Measurements from ENCODE around the gene HOXB13. TPM values are rescaled to one million over a fixed set of nuclear protein-coding genes. Genes with fewer than 3 reads are reported as not detected.

Gene HOXB13
- total and polyA plus RNA-seq, 2 donors (not counting 3 experiments of a cell fraction or from before 2014, with no cell fraction given) = not detected

GRCh38 chr17:48737330-48738043, 8.9 kb upstream of the HOXB13 start:
- intact Hi-C loops (cut with micrococcal nuclease) = no loop called here
- Histone ChIP-seq H3K9ac (replicated peaks; ENCODE audit: extremely low read depth, insufficient read depth, low read length) (no peak overlapping the region), H4K20me1 (replicated peaks; ENCODE audit: control insufficient read depth, extremely low read depth, insufficient read depth, low read length) (no peaks in the 10 kb centered on the region), H3K4me3 (replicated peaks in 1 of 3; ENCODE audit: insufficient read depth in 1 of 3, low read depth in 1 of 3, low read length in 3 of 3) (no peak overlapping the region), H3K4me2 (ENCODE audit: insufficient read depth, low read length) (no peak overlapping the region), H3K9me3 (replicated peaks; ENCODE audit: control insufficient read depth, insufficient read depth, low read length) (no peaks in the 10 kb centered on the region), H3K27ac (ENCODE audit: insufficient read depth, low read depth, low read length) (no peak overlapping the region), H3K36me3 (ENCODE audit: control insufficient read depth in 2 of 2, extremely low read depth in 1 of 2, insufficient read depth in 2 of 2, low read length in 2 of 2) (no peaks in the 10 kb centered on the region), H2AFZ (ENCODE audit: low read depth, low read length) (no peak overlapping the region), H3K27me3 (ENCODE audit: control insufficient read depth in 2 of 2, insufficient read depth in 2 of 2, low read length in 2 of 2) (peaks cover 83 to 96% of the 10 kb centered on the region in 2 experiments), H3K9me1 (replicated peaks; ENCODE audit: control insufficient read depth, extremely low read depth, insufficient read depth, low read length) (no peaks in the 10 kb centered on the region), H3K4me1 (ENCODE audit: control insufficient read depth, extremely low read depth, insufficient read depth, low read length) (no peaks in the 10 kb centered on the region), H3K79me2 (ENCODE audit: control insufficient read depth, insufficient read depth, low read length) (no peaks in the 10 kb centered on the region)
- dilution Hi-C loops (cut with MboI; ENCODE audit: extremely low pct_ligation_motif_present, low sequenced_read_pairs) = no loop called here
- CTCF ChIA-PET = interaction anchor here (0.7 to 5.4 kb wide), 6 partner anchors 12 to 141 kb away, joined by 3 to 35 read pairs (median 7); no protein-coding TSS in a partner anchor
- POLR2A ChIA-PET = no interaction called here
- no peak for DNase-seq (ENCODE audit: low read depth, low spot score)
- BruUV-seq (replicated peaks) = no TSS peak
- no peak for FAIRE-seq
- no peak for TF ChIP-seq POLR2AphosphoS5 (IDR thresholded peaks at IDR 0.05; ENCODE audit: insufficient read depth, low read depth, low read length)
- peak; percentile 9 for TF ChIP-seq EZH2 (IDR thresholded peaks at IDR 0.05; ENCODE audit: borderline replicate concordance, low read depth, low read length, severe bottlenecking)
- no peak for TF ChIP-seq JUN (IDR thresholded peaks at IDR 0.05; ENCODE audit: borderline replicate concordance, insufficient read depth, insufficient read length, low read depth)
- no peak for TF ChIP-seq MYC (IDR thresholded peaks at IDR 0.05; ENCODE audit: low read depth, low read length)

GRCh38 chr17:48735062-48735351, 6.5 kb upstream of the HOXB13 start:
- H3K27ac ChIP-seq (ENCODE audit: insufficient read depth, low read depth, low read length) = no peak overlapping the region
- no peaks in the 10 kb centered on the region for H3K4me1 ChIP-seq (ENCODE audit: control insufficient read depth, extremely low read depth, insufficient read depth, low read length)
- TF ChIP-seq MAX (IDR thresholded peaks at IDR 0.05; ENCODE audit: insufficient read depth, insufficient read length) (no peak), CTCF (IDR thresholded peaks at IDR 0.05; ENCODE audit: extremely low read depth in 1 of 2, insufficient read depth in 1 of 2, low read depth in 1 of 2, low read length in 2 of 2) (no peak), MYC (IDR thresholded peaks at IDR 0.05; ENCODE audit: low read depth, low read length) (no peak), FOS (IDR thresholded peaks at IDR 0.05; ENCODE audit: borderline replicate concordance, insufficient read depth, low read length) (no peak), EZH2 (IDR thresholded peaks at IDR 0.05; ENCODE audit: borderline replicate concordance, low read depth, low read length, severe bottlenecking) (no peak), POLR2AphosphoS5 (IDR thresholded peaks at IDR 0.05; ENCODE audit: insufficient read depth, low read depth, low read length) (no peak), JUN (IDR thresholded peaks at IDR 0.05; ENCODE audit: borderline replicate concordance, insufficient read depth, insufficient read length, low read depth) (no peak)
- H3K27me3 ChIP-seq (ENCODE audit: control insufficient read depth in 2 of 2, insufficient read depth in 2 of 2, low read length in 2 of 2) = peaks cover 84 to 96% of the 10 kb centered on the region in 2 experiments
- DNase-seq (ENCODE audit: low read depth, low spot score) (no peak), FAIRE-seq (no peak)
- no peak overlapping the region for H3K9ac ChIP-seq (replicated peaks; ENCODE audit: extremely low read depth, insufficient read depth, low read length)
- no peaks in the 10 kb centered on the region for H3K36me3 ChIP-seq (ENCODE audit: control insufficient read depth in 2 of 2, extremely low read depth in 1 of 2, insufficient read depth in 2 of 2, low read length in 2 of 2)
- no peak overlapping the region for H3K4me3 ChIP-seq (replicated peaks in 1 of 3; ENCODE audit: insufficient read depth in 1 of 3, low read depth in 1 of 3, low read length in 3 of 3)
- H2AFZ ChIP-seq (ENCODE audit: low read depth, low read length) = no peak overlapping the region
- ChIA-PET POLR2A (no interaction called here), CTCF (interaction anchor here (0.8 to 4.0 kb wide), 6 partner anchors 9 to 144 kb away, joined by 3 to 41 read pairs (median 10); partner anchors contain the start of gene PRAC2)
- H3K4me2 ChIP-seq (ENCODE audit: insufficient read depth, low read length) = no peak overlapping the region
- no TSS peak for BruUV-seq (replicated peaks)
- dilution Hi-C loops (cut with MboI; ENCODE audit: extremely low pct_ligation_motif_present, low sequenced_read_pairs) (no loop called here), intact Hi-C loops (cut with micrococcal nuclease) (no loop called here)
- no peaks in the 10 kb centered on the region for H3K79me2 ChIP-seq (ENCODE audit: control insufficient read depth, insufficient read depth, low read length)
- no peaks in the 10 kb centered on the region for H4K20me1 ChIP-seq (replicated peaks; ENCODE audit: control insufficient read depth, extremely low read depth, insufficient read depth, low read length)
- H3K9me1 ChIP-seq (replicated peaks; ENCODE audit: control insufficient read depth, extremely low read depth, insufficient read depth, low read length) = no peaks in the 10 kb centered on the region
- no peaks in the 10 kb centered on the region for H3K9me3 ChIP-seq (replicated peaks; ENCODE audit: control insufficient read depth, insufficient read depth, low read length)

Data from endothelial cell of umbilical vein (primary cell).